Neuron (in vitro differentiated cells): Measurements from ENCODE around the gene TMEM263.

ENCODE experiments used
- H2AFZ ChIP-seq: one replicate; pipeline ENCODE4 v1.6.1; 2013; ENCODE audit warnings: low read depth, mild to moderate bottlenecking, inconsistent platforms, low read length, moderate library complexity
- H3K27me3 ChIP-seq: one replicate; pipeline ENCODE4 v1.6.1; 2013; ENCODE audit warnings: low read length; ENCODE audit not compliant: insufficient read depth
- H3K36me3 ChIP-seq: one replicate; pipeline ENCODE4 v1.6.1; 2013; ENCODE audit warnings: low read length; ENCODE audit not compliant: insufficient read depth
- H3K4me1 ChIP-seq: one replicate; pipeline ENCODE4 v1.6.1; 2013; ENCODE audit warnings: low read length; ENCODE audit not compliant: insufficient read depth
- H3K4me3 ChIP-seq: 2 replicates; pipeline ENCODE4 v1.5.1; 2013; ENCODE audit warnings: mild to moderate bottlenecking, low read length, moderate library complexity
- H3K9me3 ChIP-seq: one replicate; pipeline ENCODE4 v1.6.1; 2013; ENCODE audit warnings: low read length

Gene TMEM263

GRCh38 chr12:107011519-107011918 is 55.8 kb downstream of the TMEM263 start:
- H3K36me3 ChIP-seq = no peaks in the 10 kb centered on the region
- no peaks in the 10 kb centered on the region for H3K27me3 ChIP-seq
- H3K4me3 ChIP-seq = no peak overlapping the region
- no peak overlapping the region for H2AFZ ChIP-seq
- no peaks in the 10 kb centered on the region for H3K9me3 ChIP-seq
- H3K4me1 ChIP-seq = no peaks in the 10 kb centered on the region

DNA sequence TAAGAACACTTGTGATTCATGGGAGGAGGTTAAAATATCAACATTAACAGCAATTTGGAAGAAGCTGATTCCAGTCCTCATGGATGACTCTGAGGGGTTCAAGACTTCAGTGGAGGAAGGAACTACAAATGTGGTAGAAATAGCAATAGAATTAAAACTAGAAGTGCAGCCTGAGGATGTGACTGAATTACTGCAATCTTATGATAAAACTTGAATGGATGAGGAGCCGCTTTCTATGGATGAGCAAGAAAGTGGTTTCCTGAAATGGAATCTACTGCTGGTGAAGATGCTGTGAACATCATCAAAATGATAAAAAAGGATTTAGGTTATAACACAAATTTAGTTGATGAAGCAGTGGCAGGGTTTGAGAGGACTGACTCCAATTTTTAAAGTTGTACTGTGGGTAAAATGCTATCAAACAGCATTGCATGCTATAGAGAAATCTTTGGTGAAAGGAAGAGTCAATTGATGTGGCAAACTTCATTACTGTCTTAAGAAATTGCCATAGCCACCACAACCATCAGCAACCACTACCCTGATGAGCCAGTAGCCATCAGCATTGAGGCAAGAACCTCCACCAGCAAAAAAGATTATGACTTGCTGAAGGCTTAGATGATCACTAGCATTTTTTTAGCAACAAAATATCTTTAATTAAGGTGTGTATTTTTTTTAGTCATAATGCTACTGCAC is 57.2 kb downstream of the TMEM263 start:
- H3K36me3 ChIP-seq = peaks cover 3% of the 10 kb centered on the region
- no peaks in the 10 kb centered on the region for H3K27me3 ChIP-seq
- no peak overlapping the region for H3K4me3 ChIP-seq
- H3K4me1 ChIP-seq = no peaks in the 10 kb centered on the region
- H2AFZ ChIP-seq = no peak overlapping the region
- no peaks in the 10 kb centered on the region for H3K9me3 ChIP-seq

- no peaks in the 10 kb centered on the region for H3K27me3 ChIP-seq
- H2AFZ ChIP-seq = no peak overlapping the region
- peaks cover 3% of the 10 kb centered on the region for H3K36me3 ChIP-seq
- no peaks in the 10 kb centered on the region for H3K4me1 ChIP-seq
- no peaks in the 10 kb centered on the region for H3K9me3 ChIP-seq
- H3K4me3 ChIP-seq = no peak overlapping the region
Measured at GRCh38 chr12:107014055-107014454, 58.3 kb downstream of the TMEM263 start.

- Histone ChIP-seq H2AFZ (no peak overlapping the region), H3K4me1 (no peaks in the 10 kb centered on the region), H3K9me3 (no peaks in the 10 kb centered on the region), H3K36me3 (peaks cover 12% of the 10 kb centered on the region), H3K27me3 (no peaks in the 10 kb centered on the region), H3K4me3 (no peak overlapping the region)
Measured at GRCh38 chr12:107017042-107017441, 61.3 kb downstream of the TMEM263 start.

GRCh38 chr12:107019546-107019945 is 63.8 kb downstream of the TMEM263 start:
- no peaks in the 10 kb centered on the region for H3K27me3 ChIP-seq
- no peak overlapping the region for H3K4me3 ChIP-seq

More at GRCh38 chr12:107019546-107019945, 63.8 kb downstream of the TMEM263 start:
- peaks cover 3% of the 10 kb centered on the region for H3K4me1 ChIP-seq
- no peaks in the 10 kb centered on the region for H3K9me3 ChIP-seq
- no peak overlapping the region for H2AFZ ChIP-seq
- peaks cover 12% of the 10 kb centered on the region for H3K36me3 ChIP-seq
